ENCODE data around the gene NUDT8.

Gene NUDT8

DNA sequence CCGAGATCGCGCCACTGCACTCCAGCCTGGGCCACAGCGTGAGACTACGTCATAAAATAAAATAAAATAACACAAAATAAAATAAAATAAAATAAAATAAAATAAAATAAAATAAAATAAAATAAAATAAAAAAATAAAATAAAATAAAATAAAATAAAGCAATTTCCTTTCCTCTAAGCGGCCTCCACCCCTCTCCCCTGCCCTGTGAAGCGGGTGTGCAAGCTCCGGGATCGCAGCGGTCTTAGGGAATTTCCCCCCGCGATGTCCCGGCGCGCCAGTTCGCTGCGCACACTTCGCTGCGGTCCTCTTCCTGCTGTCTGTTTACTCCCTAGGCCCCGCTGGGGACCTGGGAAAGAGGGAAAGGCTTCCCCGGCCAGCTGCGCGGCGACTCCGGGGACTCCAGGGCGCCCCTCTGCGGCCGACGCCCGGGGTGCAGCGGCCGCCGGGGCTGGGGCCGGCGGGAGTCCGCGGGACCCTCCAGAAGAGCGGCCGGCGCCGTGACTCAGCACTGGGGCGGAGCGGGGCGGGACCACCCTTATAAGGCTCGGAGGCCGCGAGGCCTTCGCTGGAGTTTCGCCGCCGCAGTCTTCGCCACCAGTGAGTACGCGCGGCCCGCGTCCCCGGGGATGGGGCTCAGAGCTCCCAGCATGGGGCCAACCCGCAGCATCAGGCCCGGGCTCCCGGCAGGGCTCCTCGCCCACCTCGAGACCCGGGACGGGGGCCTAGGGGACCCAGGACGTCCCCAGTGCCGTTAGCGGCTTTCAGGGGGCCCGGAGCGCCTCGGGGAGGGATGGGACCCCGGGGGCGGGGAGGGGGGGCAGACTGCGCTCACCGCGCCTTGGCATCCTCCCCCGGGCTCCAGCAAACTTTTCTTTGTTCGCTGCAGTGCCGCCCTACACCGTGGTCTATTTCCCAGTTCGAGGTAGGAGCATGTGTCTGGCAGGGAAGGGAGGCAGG is 46.2 kb downstream of the NUDT8 start, which contains the start of gene GSTP1:
GSTP1 (plus strand) TSS at position 566 of the 958 bp plus-strand sequence; CDS start at position 598, 32 bp downstream.
- no peaks in the 10 kb centered on the region for H3K27me3 ChIP-seq (ENCODE audit: insufficient read depth, poor library complexity, severe bottlenecking)
- H3K4me1 ChIP-seq (ENCODE audit: insufficient read depth, poor library complexity, severe bottlenecking), result peaks cover 26% of the 10 kb centered on the region
- H3K4me3 ChIP-seq (ENCODE audit: severe bottlenecking), result peak within 1 kb of the TSS; percentile 77
- TF ChIP-seq, protein P1, sequence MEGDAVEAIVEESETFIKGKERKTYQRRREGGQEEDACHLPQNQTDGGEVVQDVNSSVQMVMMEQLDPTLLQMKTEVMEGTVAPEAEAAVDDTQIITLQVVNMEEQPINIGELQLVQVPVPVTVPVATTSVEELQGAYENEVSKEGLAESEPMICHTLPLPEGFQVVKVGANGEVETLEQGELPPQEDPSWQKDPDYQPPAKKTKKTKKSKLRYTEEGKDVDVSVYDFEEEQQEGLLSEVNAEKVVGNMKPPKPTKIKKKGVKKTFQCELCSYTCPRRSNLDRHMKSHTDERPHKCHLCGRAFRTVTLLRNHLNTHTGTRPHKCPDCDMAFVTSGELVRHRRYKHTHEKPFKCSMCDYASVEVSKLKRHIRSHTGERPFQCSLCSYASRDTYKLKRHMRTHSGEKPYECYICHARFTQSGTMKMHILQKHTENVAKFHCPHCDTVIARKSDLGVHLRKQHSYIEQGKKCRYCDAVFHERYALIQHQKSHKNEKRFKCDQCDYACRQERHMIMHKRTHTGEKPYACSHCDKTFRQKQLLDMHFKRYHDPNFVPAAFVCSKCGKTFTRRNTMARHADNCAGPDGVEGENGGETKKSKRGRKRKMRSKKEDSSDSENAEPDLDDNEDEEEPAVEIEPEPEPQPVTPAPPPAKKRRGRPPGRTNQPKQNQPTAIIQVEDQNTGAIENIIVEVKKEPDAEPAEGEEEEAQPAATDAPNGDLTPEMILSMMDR (IDR thresholded peaks at IDR 0.05; ENCODE audit: poor library complexity, severe bottlenecking), result peak; percentile 78
- peak within 1 kb of the TSS; percentile 92 for H3K27ac ChIP-seq (ENCODE audit: poor library complexity, severe bottlenecking)
- DNase-seq (ENCODE audit: low spot score), result no peak
- ATAC-seq (ENCODE audit: low read depth), result peak; percentile 78
- peaks cover 36% of the 10 kb centered on the region for H3K36me3 ChIP-seq (ENCODE audit: low read depth)
- H3K9me3 ChIP-seq (ENCODE audit: severe bottlenecking), result no peaks in the 10 kb centered on the region

DNA sequence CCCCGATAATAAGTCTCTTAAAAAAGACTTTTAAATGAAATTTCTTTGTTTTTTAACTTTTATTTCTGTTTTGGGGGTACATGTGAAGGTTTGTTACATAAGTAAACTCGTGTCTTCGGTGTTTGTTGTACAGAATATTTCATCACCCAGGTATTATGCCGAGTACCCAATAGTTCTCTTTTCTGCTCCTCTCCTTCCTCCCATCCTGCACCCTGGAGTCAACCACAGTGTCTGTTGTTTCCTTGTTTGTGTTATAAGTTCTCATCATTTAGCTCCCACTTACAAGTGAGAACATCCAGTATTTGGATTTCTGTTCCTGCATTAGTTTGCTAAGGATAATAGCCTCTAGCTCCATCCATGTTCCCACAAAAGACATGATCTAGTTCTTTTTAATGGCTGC is 47.7 kb downstream of the NUDT8 start:
- TF ChIP-seq, protein P1 (IDR thresholded peaks at IDR 0.05; ENCODE audit: poor library complexity, severe bottlenecking), result no peak
- no peak overlapping the region for H3K4me3 ChIP-seq (ENCODE audit: severe bottlenecking)
- no peaks in the 10 kb centered on the region for H3K9me3 ChIP-seq (ENCODE audit: severe bottlenecking)
- H3K27ac ChIP-seq (ENCODE audit: poor library complexity, severe bottlenecking), result peak overlapping the region; percentile 92
- DNase-seq (ENCODE audit: low spot score) (no peak), ATAC-seq (ENCODE audit: low read depth) (no peak)
- H3K4me1 ChIP-seq (ENCODE audit: insufficient read depth, poor library complexity, severe bottlenecking), result peaks cover 26% of the 10 kb centered on the region
- peaks cover 25% of the 10 kb centered on the region for H3K36me3 ChIP-seq (ENCODE audit: low read depth)
- no peaks in the 10 kb centered on the region for H3K27me3 ChIP-seq (ENCODE audit: insufficient read depth, poor library complexity, severe bottlenecking)

DNA sequence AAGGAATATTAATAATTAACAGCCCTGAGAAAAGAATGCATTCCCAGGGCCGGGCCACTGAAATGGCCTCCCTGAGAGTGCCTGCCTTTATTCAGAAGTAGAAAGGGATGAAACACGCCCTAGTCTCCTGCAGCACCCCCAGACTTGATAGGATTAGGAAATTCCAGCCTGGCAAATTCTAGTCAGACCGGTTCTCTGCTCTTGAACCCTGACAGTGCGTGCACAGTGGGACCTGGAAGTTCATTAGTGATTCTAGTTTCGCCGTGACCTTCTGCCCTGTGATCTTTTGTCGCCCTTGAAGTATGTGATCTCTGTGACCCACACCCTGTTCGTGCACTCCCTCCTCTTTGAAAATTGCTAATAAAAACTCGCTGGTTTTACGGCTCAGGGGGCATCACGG is 48.3 kb downstream of the NUDT8 start:
- peaks cover 26% of the 10 kb centered on the region for H3K4me1 ChIP-seq (ENCODE audit: insufficient read depth, poor library complexity, severe bottlenecking)
- peak overlapping the region; percentile 92 for H3K27ac ChIP-seq (ENCODE audit: poor library complexity, severe bottlenecking)

DNA sequence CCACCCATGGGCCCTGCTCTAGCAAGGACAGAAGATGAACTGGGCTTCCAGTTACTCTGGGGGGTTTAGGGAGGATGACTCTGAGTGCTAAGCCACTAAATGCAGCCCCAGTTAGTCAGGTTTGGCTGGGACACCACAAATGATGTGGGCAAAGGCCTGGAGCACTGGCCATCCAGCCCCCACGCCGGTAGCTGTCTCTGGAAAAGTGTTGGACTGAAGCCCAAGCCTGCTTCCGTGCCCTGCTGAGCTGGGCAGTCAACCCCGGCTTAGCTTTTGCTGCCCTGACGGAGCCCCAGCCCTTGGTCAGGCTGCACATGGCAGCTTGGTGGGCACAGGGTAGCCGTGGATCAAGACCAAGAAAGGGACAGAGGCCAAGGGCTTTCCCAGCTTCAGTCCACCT is 51.8 kb downstream of the NUDT8 start:
- ATAC-seq (ENCODE audit: low read depth), result no peak
- no peak for DNase-seq (ENCODE audit: low spot score)
- Histone ChIP-seq H3K9me3 (ENCODE audit: severe bottlenecking) (no peaks in the 10 kb centered on the region), H3K4me3 (ENCODE audit: severe bottlenecking) (no peak overlapping the region), H3K36me3 (ENCODE audit: low read depth) (no peaks in the 10 kb centered on the region), H3K27me3 (ENCODE audit: insufficient read depth, poor library complexity, severe bottlenecking) (no peaks in the 10 kb centered on the region), H3K27ac (ENCODE audit: poor library complexity, severe bottlenecking) (no peak overlapping the region), H3K4me1 (ENCODE audit: insufficient read depth, poor library complexity, severe bottlenecking) (peaks cover 17% of the 10 kb centered on the region)
- TF ChIP-seq, protein P1 (IDR thresholded peaks at IDR 0.05; ENCODE audit: poor library complexity, severe bottlenecking), result no peak

More for the DNA sequence above, 48.3 kb downstream of the NUDT8 start:
- no peak overlapping the region for H3K4me3 ChIP-seq (ENCODE audit: severe bottlenecking)
- no peaks in the 10 kb centered on the region for H3K9me3 ChIP-seq (ENCODE audit: severe bottlenecking)
- no peak for DNase-seq (ENCODE audit: low spot score)
- H3K27me3 ChIP-seq (ENCODE audit: insufficient read depth, poor library complexity, severe bottlenecking), result no peaks in the 10 kb centered on the region
- ATAC-seq (ENCODE audit: low read depth), result no peak
- TF ChIP-seq, protein P1 (IDR thresholded peaks at IDR 0.05; ENCODE audit: poor library complexity, severe bottlenecking), result no peak
- peaks cover 19% of the 10 kb centered on the region for H3K36me3 ChIP-seq (ENCODE audit: low read depth)
